ENCODE results near the gene STXBP4.

The STXBP4 gene

DNA sequence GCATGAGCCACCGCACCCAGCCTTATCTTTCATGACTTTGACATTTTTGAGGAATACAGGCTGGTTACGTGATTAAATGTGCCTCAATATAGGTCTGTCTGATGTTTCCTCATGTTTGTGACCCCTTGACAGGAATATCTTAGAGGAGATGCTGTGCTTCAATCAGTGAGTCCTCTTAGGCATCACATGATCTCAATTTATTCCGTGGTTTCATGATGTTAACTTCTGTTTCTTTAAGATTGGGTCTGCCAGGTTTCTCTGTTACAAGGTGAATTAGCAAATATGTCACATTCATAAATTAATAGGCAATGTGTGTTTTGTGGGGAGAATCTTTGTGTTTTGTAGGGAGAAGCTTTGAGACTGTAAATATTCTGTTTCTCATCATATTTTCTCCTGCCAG lies 3.3 kb downstream of the STXBP4 start:
- no peak for DNase-seq

DNA sequence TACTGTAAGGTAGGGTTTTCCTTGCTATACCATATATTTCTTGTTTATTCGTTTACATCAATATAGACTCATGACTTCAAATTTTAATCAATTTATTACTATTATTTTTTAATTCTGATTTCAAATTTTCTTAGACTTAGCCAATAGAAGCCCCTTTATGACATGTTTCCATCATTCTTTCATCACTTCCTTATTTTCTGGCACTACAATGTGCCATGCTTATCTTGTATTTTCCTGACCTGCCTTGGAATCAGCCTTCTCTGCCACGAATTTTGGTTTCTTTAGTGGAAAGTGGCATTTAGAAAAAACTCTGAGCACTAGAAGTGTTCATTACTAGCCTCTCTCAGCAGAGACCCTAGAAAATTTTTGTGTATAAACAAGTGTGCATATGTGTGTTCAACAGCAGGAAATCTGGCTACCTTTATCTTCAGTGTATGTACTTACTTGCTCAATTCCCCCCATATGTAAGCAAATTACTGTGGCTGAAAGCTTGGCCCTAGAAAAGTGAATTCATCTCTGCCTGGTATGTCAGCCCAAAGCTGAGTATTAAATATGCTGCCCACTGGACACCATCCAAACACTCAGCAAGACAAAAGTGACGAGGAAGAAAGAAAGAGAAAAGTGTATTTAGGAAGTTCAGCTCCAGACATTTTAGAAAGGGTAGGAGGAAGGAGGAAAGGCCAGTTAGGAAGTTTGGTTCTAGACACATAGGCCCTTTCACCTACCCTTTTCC lies 4.0 kb downstream of the STXBP4 start:
- no peak for DNase-seq

DNA sequence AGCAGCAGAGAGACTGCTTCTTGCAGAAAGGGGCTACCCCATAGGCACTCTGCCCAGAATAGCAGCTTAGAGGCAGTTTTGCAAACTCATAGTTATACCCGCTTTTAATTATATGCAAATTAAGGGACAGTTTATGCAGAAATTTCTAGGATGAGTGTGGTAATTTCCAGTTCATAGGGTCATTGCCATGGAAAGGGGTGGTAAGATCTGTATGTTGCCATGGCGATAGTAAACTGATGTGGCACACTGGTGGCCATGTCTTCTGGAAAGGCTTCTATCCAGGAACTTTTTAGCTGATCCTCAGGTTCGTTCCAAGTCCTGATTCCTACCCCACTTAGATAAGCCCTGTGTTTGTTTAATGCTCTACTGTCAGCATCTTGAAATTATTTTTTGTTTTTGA lies 6.2 kb downstream of the STXBP4 start:
- no peak for DNase-seq

DNA sequence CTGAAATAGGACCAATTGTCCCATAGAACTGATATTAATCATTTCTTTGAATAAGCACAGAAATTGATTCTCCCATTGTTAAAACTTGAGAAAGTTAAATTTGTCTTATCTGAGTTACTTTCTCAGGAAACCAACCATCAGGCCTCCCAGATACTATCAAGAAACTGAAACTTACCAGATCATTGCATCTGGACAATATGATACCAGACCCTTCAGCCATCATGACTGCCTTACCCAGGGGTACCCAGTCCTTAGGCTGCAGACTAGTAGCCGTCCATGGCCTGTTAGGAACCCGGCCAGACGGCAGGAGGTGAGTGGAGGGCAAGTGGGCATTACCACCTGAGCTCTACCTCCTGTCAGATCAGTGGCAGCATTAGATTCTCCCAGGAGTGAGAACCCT lies 7.8 kb downstream of the STXBP4 start:
- no peak for DNase-seq

DNA sequence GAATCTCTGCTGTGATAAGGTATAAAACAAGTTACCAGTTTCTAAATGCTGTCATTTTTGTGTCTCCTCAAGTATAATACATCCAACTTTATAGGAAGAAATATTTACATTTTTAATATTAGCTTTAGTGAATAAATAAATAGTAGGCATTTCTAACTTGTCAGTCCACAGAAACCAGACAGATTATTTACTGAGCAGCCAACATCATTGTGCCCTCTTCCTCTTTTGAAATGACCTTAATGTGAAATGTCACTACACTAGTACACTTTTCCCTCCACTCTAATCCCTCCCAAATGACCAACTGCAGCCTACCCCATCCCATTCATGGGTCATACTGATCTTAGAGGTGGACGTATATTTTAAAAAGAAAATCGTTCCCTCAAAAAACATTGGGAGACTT lies 9.2 kb downstream of the STXBP4 start:
- no peak for DNase-seq

DNA sequence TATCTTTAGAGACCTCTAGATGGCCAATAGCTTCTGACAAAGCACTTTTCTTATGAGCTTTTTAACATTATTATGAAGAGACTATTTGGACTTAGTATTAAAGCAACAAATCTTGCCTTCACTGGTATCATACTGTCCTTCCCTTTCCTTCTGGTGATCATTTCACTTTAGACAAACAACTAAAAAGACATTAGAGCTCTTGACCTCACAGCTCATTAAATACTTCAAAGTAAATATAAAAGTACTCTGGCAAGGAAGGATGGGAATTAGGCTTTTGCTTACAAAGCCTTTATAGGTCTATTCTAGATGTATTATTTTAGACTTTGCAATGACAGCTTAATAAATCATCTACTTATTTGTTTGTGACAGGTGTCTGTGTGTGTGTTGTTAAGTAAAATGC lies 11.1 kb downstream of the STXBP4 start:
- DNase-seq, result no peak

DNA sequence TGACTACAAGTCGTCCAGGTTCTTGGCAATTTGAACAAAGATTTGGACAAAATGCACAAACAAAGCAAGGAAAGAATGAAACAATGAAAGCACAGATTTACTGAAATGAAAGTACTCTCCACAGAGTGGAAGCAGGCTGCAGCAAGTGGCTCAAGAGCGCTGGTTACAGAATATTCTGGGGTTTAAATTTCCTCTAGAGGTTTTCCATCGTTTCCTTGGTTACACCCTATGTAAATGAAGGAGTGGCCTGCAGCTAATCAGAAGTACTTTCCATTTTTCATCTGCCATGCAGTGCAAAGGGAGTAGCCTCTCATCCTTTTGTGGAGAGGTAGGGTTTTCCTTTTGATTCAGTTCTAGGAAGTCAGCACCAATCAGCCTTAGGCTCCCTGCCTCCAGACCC lies 11.8 kb downstream of the STXBP4 start:
- DNase-seq, result no peak

DNA sequence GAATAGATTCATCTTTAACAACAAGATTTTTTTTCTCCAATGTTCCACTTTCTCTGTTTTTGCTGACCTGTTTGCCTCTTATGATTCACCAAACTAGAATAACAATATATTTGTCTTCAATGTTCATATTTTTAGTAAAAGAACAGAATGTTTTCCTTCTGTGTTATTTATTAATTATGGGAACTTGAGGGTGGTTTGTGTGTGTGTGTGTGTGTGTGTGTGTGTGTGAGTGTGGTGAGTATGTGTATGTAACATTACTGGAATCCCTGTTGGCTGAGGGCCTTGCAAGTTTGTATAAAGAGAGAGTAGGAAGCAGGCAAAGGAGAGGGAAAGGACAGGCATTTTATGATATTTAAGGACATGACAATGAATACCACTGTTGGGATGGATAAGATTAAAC lies 13.8 kb downstream of the STXBP4 start:
- DNase-seq, result no peak

DNA sequence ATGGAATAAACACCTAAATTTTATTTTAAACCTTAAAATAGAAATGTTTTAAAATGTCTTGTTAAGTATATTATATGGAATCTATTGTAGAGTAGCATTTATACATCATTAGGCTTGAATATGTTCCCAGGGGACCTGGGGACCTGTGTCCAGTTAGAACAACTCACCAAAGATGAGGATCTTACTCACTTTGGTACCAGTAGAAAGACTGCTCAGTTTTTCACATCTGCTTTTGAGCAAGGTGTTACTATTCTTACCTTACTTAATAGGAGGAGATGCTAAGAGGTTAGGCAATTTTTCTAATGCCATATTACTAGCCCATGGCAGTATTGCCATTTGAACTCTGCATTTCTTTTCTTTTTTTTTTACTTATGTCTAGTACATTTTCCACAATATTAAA lies 14.7 kb downstream of the STXBP4 start:
- DNase-seq, result no peak

DNA sequence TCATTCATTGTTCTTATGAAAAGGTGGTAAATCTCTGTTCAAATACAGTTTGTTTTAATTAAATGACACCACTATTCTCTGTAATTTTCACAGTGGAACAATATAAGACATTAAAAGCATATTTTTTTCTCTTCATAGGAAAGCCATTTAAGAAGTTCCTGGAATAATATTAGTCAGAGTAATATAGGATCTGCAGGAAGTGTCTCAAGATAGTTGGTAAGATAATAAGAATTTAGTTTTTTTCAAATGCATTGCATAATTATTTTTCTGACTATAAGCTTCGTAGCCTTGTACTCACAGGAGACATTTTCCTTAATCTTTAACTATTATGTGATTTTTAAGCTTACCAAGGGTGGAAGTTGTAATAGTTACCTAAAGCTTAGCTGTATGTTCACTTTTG lies 16.9 kb downstream of the STXBP4 start:
- DNase-seq, result no peak

DNA sequence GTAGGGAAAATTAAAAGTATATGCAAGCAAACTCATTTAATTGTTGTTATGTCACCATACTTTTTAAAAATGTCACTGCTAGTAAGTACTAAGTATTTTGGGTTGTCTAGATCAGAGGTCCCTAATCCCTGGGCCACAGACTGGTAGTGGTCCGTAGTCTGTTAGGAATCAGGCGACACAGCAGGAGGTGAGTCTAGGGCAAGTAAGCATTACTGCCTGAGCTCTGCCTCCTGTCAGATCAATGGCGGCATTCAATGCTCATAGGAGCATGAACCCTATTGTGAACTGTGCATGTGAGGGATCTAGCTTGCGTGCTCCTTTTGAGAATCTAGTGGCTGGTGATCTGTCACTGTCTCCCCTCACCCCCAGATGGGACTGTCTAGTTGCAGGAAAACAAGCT lies 21.6 kb downstream of the STXBP4 start:
- no peak for DNase-seq

DNA sequence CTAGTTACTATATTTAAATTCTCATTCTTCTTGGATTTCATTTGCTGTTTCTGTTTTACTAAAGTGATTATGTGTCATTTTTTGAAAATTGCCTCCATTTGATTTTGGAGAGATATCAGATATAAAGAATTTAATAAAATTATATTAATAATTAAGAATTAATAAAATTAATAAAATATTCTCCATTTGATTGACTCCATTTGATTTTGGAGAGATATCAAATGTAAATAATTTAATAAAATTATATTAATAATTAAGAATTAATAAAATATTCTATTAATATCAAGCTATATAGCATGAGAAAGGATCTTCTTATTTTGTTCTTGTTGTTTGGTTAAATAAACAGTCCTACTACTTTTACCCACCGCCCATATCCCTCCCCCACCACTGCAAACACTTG lies 23.0 kb downstream of the STXBP4 start:
- no peak for DNase-seq

DNA sequence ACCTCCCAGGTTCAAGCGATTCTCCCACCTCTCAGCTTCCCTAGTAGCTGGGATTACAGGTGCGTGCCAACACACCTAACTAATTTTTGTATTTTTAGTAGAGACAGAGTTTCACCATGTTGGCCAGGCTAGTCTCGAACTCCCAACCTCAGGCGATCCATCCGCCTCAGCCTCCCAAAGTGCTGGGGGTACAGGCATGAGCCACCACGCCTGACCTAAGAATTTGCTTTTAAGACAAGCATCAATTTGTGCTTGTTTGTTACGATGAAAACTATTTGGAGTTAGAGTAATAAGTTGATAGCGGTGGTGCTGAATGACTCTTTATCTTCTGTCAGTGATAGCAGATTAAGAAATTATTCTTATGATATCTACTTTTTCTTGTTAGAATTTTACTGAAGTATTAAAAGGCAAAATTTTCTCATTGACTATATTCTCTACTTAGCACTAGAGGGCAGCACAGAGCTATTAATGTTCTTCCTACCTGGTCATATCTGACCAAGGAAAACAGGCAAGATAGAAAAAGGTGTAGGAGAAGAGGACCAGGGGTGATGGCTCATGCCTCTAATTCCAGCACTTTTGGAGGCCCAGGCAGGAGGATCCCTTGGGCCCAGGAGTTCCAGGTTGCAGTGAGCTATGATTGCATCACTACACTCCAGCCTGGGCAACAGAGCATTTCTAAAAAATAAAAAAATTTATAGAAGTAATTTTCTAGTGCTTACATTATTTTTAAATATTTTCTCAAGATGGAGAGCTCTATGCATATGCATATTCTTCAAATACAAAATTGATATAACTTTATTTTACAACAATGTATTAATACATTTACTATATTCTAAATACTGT lies 24.5 kb downstream of the STXBP4 start:
- no peak for DNase-seq

DNA sequence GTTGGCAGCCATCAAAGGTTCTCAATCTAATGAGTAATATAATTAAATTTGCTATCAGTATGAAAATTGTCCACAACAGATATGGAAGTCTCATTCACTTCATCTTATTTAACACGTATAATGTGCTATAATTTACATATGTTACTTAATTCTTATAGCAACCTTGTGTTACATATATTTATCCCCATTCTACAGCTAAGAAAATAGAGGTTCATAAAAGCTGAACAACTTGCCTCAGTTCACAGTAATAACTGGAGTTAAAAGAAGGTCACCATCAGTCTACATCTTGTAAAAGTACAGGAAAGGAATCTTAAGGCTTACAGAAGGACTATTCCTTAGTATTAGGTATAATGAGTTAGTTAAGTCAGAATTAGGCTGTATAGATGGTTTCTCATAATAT lies 27.9 kb downstream of the STXBP4 start:
- DNase-seq, result no peak

DNA sequence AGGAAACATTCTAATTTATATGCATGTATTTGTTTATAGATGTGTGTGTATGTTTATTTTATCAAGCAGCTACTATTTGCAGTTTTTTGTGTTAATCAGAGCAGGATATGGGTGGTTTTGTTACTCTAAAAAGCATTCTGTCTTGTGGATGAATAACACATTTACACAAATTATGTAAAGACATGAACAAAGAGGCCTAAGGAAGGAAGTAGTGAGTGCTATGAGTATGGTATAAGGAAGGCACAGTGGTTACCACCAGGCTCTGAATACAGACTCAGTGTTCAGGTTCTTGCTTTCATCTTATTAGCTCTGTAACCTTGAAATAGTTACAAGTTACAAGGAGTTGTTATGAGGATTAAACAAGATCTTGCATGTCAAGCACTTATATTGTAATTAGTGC lies 33.9 kb downstream of the STXBP4 start:
- DNase-seq, result no peak

DNA sequence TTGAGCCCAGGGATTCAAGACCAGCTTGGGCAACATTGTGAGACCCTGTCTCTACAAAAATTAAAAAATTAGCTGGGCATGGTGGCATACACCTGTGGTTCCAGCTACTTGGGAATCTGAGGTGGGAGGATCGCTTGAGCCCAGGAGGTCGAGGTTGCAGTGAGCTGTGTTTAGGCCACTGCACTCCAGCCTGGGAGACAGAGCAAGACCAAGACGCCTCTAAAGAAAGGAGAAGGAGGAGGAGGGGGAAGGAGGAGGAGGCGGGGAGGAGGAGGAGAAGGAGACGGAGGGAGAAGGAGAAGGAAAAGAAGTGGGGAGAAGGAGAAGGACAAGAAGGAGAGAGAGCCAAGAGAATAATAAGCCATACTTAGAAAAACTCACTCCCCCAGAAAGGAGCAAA lies 35.9 kb downstream of the STXBP4 start:
- no peak for DNase-seq

DNA sequence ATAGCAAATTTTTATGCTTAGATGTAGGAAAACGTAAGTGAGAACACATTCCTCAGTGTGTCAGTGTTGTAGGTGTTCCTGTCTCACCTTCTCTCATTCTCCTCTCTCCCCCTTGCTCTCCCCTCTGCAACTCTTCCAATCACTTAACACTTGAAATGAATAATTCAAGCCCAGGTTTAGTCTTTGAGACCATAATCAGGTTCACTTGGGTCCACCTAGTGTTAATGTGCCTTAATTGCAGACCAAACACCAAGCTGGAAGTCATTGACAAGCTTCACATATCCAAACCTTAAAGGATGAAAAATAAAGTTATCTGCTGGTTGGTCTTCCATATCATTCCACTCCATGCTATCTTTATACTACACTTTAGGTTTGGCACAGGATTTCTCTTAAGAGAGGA lies 37.0 kb downstream of the STXBP4 start:
- DNase-seq, result no peak

DNA sequence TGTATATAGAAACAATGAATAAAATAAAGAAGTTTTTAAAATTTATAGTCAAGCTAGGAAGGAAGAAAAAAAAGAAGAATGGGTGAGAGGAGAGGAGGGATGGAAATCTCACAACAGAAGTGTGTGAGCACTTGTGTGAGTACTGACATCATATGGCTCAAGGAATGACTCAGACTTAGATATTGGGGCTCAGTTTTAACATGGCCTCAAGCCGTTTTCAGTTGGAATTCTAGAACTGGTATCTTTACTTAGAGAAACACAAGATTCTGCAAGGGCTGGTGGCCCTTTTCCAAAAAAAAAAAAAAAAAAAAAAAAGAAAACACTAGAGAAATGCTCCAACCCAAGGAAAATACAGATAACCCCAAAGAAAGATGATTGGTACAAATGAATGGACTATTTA lies 55.1 kb downstream of the STXBP4 start:
- DNase-seq, result no peak

DNA sequence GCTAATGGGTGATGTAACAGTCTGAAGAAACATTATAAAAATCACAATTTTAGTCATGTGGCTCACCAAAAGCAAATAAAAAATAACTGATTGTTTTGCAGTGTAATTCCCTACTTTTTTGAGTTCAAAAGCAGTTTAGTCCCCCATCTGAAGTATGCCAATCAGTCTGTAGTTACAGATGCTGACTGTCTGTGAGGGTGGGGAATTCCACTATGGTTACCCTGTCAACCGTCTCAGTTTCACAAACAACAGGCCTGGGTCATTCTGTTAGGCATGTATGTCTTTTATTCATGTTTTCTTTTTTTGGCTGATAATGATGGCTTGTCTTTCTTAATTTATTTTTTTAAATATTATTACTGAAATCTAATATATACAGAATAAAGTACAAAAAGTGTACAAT lies 69.3 kb downstream of the STXBP4 start:
- DNase-seq, result no peak

DNA sequence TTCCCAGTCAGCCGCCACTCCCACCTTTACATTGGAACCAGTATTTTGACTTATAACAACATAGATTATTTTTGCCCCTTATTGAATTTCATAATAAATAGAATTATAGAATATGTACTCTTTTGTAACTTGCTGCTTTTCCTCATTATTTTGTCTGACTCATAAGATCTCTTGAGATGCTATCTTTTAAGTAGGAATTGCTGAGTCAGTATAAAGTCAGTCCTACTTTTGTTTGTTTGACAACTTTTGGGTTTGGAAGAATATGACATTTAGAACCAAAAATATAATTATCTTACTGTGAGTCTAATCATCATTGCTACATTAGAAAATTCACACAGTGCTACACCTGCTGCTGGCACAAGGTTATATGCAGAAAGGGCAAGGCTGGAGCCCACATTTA lies 69.7 kb downstream of the STXBP4 start:
- no peak for DNase-seq

DNA sequence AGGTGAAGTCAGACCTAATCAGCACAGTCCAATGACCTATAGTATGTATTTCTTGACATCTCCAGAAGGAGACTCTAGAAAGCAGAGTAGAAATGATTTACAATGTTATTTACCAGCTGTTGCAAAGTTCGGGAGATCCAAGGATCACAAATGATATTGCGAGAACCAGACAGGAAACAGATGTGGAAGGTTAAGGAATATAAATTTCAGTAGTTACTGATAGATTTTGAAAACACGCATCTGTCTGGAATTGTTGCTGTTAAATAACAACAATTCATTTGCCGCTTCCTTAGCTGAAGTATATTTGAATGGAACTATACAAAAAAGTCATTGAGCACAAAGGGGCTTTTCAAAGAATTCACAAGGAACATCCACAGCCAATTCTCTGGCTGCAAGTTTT lies 72.0 kb downstream of the STXBP4 start:
- DNase-seq, result no peak

DNA sequence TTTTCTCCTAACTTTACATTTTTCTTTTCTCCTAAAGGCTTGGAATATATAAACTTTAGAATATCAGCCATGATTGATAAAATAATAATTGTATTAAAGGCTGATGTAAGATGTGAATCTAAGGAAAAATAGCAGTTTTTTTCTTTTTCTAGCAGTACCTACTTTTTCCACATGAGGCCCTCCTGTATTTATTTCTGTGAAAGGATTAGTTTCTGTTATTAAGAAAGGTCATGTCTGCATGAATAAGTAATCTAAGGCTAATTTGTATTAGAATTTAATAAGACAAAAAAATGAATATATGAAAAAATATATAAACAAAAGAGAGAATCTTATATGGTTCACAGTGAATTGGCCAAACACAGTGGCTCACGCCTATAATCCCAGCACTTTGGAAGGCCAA lies 85.3 kb downstream of the STXBP4 start:
- no peak for DNase-seq

DNA sequence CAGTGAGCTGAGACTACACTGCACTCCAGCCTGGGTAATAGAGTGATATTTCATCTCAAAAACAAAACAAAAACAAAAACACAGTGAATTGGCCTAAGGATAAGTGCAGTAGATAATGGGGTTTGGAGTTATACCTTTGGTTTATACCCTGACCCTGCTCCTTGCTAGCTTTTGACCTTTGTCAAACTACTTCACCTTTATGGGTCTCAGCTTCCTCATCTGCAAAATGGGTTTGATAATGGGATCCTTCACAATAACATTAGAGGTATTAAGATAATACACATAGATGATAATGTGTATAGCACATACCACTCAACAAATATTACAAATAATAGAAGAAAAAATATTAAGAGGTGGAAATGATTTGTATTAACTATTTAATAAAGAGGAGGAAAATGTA lies 85.9 kb downstream of the STXBP4 start:
- DNase-seq, result no peak

DNA sequence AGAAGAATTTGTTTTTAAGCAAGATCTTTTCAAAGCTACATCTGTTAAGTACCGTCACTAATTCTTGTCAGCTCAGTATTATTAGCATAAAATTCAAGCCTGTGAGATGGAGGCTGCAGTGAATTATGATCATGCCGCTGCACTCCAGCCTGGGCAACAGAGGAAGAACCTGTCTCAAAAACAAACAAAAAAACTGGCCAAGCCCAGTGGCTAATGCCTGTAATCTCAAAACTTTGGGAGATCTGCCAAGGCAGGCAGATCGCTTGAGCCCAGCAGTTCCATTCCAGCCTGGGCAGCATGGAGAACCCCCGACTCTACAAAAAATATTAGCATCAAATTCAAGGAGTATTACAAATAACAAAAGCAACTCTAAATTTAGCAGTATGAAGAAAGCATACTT lies 88.0 kb downstream of the STXBP4 start:
- DNase-seq, result no peak

DNA sequence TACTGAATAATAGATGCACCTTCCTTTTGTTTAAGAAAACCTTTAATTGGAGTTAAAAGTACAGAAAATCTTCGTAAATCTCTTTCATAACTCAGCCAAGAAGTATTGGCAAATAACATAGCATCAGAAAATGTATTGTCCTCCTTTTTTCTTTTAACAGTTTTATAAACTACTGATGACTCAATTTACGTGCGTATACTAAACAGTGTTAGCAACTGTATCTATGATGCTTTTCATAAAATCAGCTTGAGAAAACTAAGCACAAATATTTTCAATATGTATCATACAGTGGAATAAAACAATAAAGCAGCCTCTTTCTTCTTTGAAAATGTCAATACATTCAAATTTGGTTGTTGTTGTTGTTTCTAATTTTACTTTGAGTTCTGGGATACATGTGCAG lies 88.6 kb downstream of the STXBP4 start:
- DNase-seq, result no peak
